ENCODE measurements around the gene SURF4.

DNA sequence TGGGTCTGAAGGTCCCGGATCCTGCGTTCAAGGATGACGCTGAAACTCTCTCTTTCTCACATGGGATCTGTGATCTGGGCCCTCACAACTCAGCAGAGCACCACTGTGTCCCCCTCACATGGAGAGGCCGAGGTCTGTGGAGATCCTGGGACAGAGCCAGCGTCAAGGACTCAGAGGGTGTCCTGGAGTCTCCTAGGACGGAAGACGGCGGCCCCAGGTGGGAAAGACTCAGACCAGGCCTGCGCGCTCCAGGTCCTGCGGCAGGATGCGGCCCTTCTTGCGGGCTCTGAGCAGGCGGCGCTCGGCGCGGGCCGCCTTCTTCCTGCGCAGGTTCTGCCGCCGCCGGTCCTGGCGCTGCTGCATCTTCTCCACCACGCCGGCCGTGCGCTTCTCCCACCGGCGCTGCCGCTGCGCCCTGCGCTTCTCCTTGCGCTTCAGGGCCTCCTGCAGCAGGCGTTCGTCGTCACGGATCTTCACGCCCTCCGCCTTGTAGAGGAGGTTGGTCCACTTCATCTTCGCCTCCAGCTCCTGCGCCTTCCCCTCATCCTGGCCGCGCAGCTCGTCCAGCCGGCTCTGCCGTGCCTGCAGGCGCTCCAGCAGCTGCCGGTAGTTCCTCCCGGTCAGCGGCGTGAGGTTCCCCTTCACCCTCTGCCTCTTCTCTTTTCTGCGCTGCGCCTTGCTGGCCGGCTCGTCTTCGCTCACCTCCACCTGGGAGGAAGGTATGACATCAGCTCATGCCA lies 44.0 kb downstream of the SURF4 start:
- TF ChIP-seq JUN (IDR thresholded peaks at IDR 0.05): no peak
- no peak for TF ChIP-seq NFE2L2 (conservative IDR thresholded peaks at IDR 0.05; ENCODE audit: low read length)
- TF ChIP-seq, protein P1, sequence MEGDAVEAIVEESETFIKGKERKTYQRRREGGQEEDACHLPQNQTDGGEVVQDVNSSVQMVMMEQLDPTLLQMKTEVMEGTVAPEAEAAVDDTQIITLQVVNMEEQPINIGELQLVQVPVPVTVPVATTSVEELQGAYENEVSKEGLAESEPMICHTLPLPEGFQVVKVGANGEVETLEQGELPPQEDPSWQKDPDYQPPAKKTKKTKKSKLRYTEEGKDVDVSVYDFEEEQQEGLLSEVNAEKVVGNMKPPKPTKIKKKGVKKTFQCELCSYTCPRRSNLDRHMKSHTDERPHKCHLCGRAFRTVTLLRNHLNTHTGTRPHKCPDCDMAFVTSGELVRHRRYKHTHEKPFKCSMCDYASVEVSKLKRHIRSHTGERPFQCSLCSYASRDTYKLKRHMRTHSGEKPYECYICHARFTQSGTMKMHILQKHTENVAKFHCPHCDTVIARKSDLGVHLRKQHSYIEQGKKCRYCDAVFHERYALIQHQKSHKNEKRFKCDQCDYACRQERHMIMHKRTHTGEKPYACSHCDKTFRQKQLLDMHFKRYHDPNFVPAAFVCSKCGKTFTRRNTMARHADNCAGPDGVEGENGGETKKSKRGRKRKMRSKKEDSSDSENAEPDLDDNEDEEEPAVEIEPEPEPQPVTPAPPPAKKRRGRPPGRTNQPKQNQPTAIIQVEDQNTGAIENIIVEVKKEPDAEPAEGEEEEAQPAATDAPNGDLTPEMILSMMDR (IDR thresholded peaks at IDR 0.05): no peak
- TF ChIP-seq, protein P2, sequence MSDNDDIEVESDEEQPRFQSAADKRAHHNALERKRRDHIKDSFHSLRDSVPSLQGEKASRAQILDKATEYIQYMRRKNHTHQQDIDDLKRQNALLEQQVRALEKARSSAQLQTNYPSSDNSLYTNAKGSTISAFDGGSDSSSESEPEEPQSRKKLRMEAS (IDR thresholded peaks at IDR 0.05): no peak
- no peak for TF ChIP-seq POLR2A (IDR thresholded peaks at IDR 0.05; ENCODE audit: low read length)
- TF ChIP-seq, protein P3, sequence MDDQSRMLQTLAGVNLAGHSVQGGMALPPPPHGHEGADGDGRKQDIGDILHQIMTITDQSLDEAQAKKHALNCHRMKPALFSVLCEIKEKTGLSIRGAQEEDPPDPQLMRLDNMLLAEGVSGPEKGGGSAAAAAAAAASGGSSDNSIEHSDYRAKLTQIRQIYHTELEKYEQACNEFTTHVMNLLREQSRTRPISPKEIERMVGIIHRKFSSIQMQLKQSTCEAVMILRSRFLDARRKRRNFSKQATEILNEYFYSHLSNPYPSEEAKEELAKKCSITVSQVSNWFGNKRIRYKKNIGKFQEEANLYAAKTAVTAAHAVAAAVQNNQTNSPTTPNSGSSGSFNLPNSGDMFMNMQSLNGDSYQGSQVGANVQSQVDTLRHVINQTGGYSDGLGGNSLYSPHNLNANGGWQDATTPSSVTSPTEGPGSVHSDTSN (IDR thresholded peaks at IDR 0.05): no peak
- no peak for TF ChIP-seq KDM5A (IDR thresholded peaks at IDR 0.05)
- no peak for TF ChIP-seq CEBPB (IDR thresholded peaks at IDR 0.05)
- TF ChIP-seq, protein P4, sequence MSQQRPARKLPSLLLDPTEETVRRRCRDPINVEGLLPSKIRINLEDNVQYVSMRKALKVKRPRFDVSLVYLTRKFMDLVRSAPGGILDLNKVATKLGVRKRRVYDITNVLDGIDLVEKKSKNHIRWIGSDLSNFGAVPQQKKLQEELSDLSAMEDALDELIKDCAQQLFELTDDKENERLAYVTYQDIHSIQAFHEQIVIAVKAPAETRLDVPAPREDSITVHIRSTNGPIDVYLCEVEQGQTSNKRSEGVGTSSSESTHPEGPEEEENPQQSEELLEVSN (IDR thresholded peaks at IDR 0.05; ENCODE audit: borderline replicate concordance, low read depth): no peak
- TF ChIP-seq EHMT2 (IDR thresholded peaks at IDR 0.05; ENCODE audit: low read depth): no peak
